ENCODE data around the gene COIL. TPM values are rescaled to one million over a fixed set of nuclear protein-coding genes. Genes with fewer than 3 reads are reported as not detected.
"Not testable (repeated sequence)": the region's sequence is repeated elsewhere in the genome, so short reads cannot be mapped to it uniquely, and the experiment has no call there.

Gene COIL
- 16.7 and 18.8 TPM in 2 replicates for total RNA-seq
- polyA plus RNA-seq (2012), result 8.1 TPM

- peak; percentile 94 for DNase-seq (ENCODE audit: low read depth)
Observed at GRCh38 chr17:56960596-56961538, at the start of gene COIL. Gene COIL (minus strand): TSS chr17:56961050. CDS start chr17:56961019, 31 bp downstream.

- no peak for DNase-seq (ENCODE audit: low read depth)
Observed at GRCh38 chr17:57010487-57010886, 49.6 kb upstream of the COIL start.

GRCh38 chr17:57009737-57010445 lies 49.0 kb upstream of the COIL start:
- peak; percentile 59 for DNase-seq (ENCODE audit: low read depth)

GRCh38 chr17:57008958-57009357 lies 48.1 kb upstream of the COIL start:
- no peak for DNase-seq (ENCODE audit: low read depth)

- DNase-seq (ENCODE audit: low read depth), result no peak
Observed at GRCh38 chr17:57006040-57006439, 45.2 kb upstream of the COIL start.

GRCh38 chr17:57004944-57005579 lies 44.2 kb upstream of the COIL start:
- DNase-seq (ENCODE audit: low read depth), result no peak

GRCh38 chr17:57002904-57003303 lies 42.1 kb upstream of the COIL start:
- DNase-seq (ENCODE audit: low read depth), result peak; percentile 35

GRCh38 chr17:57001541-57001940 lies 40.7 kb upstream of the COIL start:
- DNase-seq (ENCODE audit: low read depth), result peak; percentile 66

- no peak for DNase-seq (ENCODE audit: low read depth)
Observed at GRCh38 chr17:56997313-56997712, 36.5 kb upstream of the COIL start.

GRCh38 chr17:56995766-56996165 lies 34.9 kb upstream of the COIL start:
- no peak for DNase-seq (ENCODE audit: low read depth)

- peak; percentile 45 for DNase-seq (ENCODE audit: low read depth)
Observed at GRCh38 chr17:56994009-56994792, 33.4 kb upstream of the COIL start.

- DNase-seq (ENCODE audit: low read depth), result no peak
Observed at GRCh38 chr17:56992364-56992763, 31.5 kb upstream of the COIL start.

GRCh38 chr17:56988901-56989572 lies 28.2 kb upstream of the COIL start:
- no peak for DNase-seq (ENCODE audit: low read depth)

GRCh38 chr17:56987283-56987834 lies 26.5 kb upstream of the COIL start:
- DNase-seq (ENCODE audit: low read depth), result no peak

GRCh38 chr17:56985371-56986162 lies 24.7 kb upstream of the COIL start:
- no peak for DNase-seq (ENCODE audit: low read depth)

- no peak for DNase-seq (ENCODE audit: low read depth)
Observed at GRCh38 chr17:56983366-56983765, 22.5 kb upstream of the COIL start.

GRCh38 chr17:56982312-56982711 lies 21.5 kb upstream of the COIL start:
- no peak for DNase-seq (ENCODE audit: low read depth)

- not testable (repeated sequence) for DNase-seq (ENCODE audit: low read depth)
Observed at GRCh38 chr17:56980526-56980925, 19.7 kb upstream of the COIL start.

- no peak for DNase-seq (ENCODE audit: low read depth)
Observed at GRCh38 chr17:56979091-56979480, 18.2 kb upstream of the COIL start.

Measured in myocyte (in vitro differentiated cells).